ENCODE measurements around the gene MEIOB.

DNA sequence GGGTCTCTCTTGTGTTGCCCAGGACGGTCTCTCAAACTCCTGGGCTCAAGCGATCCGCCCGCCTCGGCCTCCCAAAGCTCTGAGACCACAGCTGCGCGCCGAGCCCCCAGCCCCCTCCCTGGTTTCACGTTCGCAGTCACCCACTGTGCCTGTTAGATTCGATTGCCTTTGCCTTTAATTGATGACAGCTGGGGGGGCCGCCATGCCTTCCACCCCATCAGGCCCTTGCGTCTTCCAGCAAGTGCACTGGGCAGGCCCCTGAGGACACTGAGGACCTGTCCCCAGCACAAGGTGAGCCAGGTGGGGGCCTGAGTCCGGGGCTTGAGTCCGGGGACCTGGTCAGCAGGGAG, 81.7 kb downstream of the MEIOB start:
- no peak for TF ChIP-seq POLR2AphosphoS5 (IDR thresholded peaks at IDR 0.05)
- TF ChIP-seq POLR2A (IDR thresholded peaks at IDR 0.05) = no peak

Data from stomach (tissue), 4 donors.